NCI-H2107 (cell line): Measurements from ENCODE around the gene FSCN2.
"Not testable (repeated sequence)": the region's sequence is repeated elsewhere in the genome, so short reads cannot be mapped to it uniquely, and the experiment has no call there.

ENCODE experiments used
- DNase-seq: peaks from one replicate; lab custom pipeline; 2025; lab: John Stamatoyannopoulos, UW

Gene FSCN2

GRCh38 chr17:81528651-81529436 is 667 bp downstream of the FSCN2 start:
- no peak for DNase-seq

GRCh38 chr17:81529437-81529803 is 1.2 kb downstream of the FSCN2 start:
- DNase-seq, result no peak

- not testable (repeated sequence) for DNase-seq
Measured at GRCh38 chr17:81531013-81531412, 2.8 kb downstream of the FSCN2 start.

- not testable (repeated sequence) for DNase-seq
Measured at GRCh38 chr17:81531998-81532404, 3.8 kb downstream of the FSCN2 start.

GRCh38 chr17:81532490-81533287 is 4.5 kb downstream of the FSCN2 start:
- no peak for DNase-seq

GRCh38 chr17:81533339-81534141 is 5.4 kb downstream of the FSCN2 start:
- DNase-seq, result no peak

- DNase-seq, result no peak
Measured at GRCh38 chr17:81534157-81535006, 6.2 kb downstream of the FSCN2 start.

GRCh38 chr17:81535007-81535328 is 6.8 kb downstream of the FSCN2 start:
- no peak for DNase-seq

GRCh38 chr17:81535480-81536298 is 7.5 kb downstream of the FSCN2 start:
- DNase-seq, result no peak

GRCh38 chr17:81536299-81537290 is 8.4 kb downstream of the FSCN2 start:
- no peak for DNase-seq

- DNase-seq, result peak; percentile 76
Measured at GRCh38 chr17:81537343-81537855, 9.2 kb downstream of the FSCN2 start.

GRCh38 chr17:81537856-81538555 is 9.8 kb downstream of the FSCN2 start:
- peak; percentile 71 for DNase-seq

GRCh38 chr17:81538651-81539570 is 10.7 kb downstream of the FSCN2 start:
- DNase-seq, result no peak

- no peak for DNase-seq
Measured at GRCh38 chr17:81539571-81539900, 11.4 kb downstream of the FSCN2 start.

GRCh38 chr17:81539961-81540675 is 11.9 kb downstream of the FSCN2 start:
- DNase-seq, result no peak

GRCh38 chr17:81540676-81541027 is 12.5 kb downstream of the FSCN2 start:
- no peak for DNase-seq

GRCh38 chr17:81541123-81541522 is 12.9 kb downstream of the FSCN2 start:
- DNase-seq, result no peak
